CD4-positive, alpha-beta T cell (primary cell): ENCODE measurements around the gene B3GNT3. TPM values are rescaled to one million over a fixed set of nuclear protein-coding genes. Genes with fewer than 3 reads are reported as not detected.
A peak's percentile ranks its signal among the peaks of the same experiment; 100 is the strongest.

ENCODE experiments used
- ATAC-seq: fragments of 200-7000 bp; cut with Tn5 transposase; one replicate; pipeline ENCODE4 v1.10.0; 2022; ENCODE audit warnings: mild to moderate bottlenecking; ENCODE audit not compliant: poor library complexity
- CTCF ChIA-PET: fragments of 350-600 bp; sonication (Branson Sonifier 250); formaldehyde crosslinking; loops from one replicate; lab custom pipeline; 2021; ENCODE audit warnings: antibody characterized with exemption, inconsistent platforms; lab: Charles Lee
- POLR2A ChIA-PET: fragments of 350-600 bp; sonication (Branson Sonifier 250); formaldehyde crosslinking; loops from one replicate; lab custom pipeline; 2021; ENCODE audit warnings: antibody characterized with exemption, inconsistent platforms; lab: Charles Lee
- DNase-seq, 14 experiments: peaks; one replicate each; pipeline ENCODE4 v3.0.0-alpha.2; 2013 to 2020; ENCODE audit warnings: mixed read lengths in 2 of 14
- H3K27ac ChIP-seq, 2 donors: one replicate each; pipeline versions ENCODE4 v1.5.1 to v1.7.0; 2013; ENCODE audit warnings: low read length in 2 of 2, low read depth in 1 of 2, mild to moderate bottlenecking in 1 of 2
- H3K27me3 ChIP-seq, 2 experiments: 1 replicate in 1 of 2; 2 replicates in 1 of 2; pipeline versions ENCODE4 v1.6.1 to v1.7.0; 2013; ENCODE audit warnings: low read length in 2 of 2, control low read depth in 1 of 2, mild to moderate bottlenecking in 1 of 2, moderate library complexity in 1 of 2; ENCODE audit not compliant: insufficient read depth in 2 of 2, control insufficient read depth in 1 of 2
- H3K36me3 ChIP-seq: one replicate; pipeline ENCODE4 v1.6.1; 2013; ENCODE audit warnings: low read length, control low read depth; ENCODE audit not compliant: insufficient read depth
- H3K4me1 ChIP-seq: one replicate; pipeline ENCODE4 v1.6.1; 2013; ENCODE audit warnings: low read length, control low read depth; ENCODE audit not compliant: insufficient read depth
- H3K4me3 ChIP-seq: one replicate; pipeline ENCODE4 v1.5.1; 2013; ENCODE audit warnings: mild to moderate bottlenecking, low read length, moderate library complexity
- H3K9me3 ChIP-seq, 2 experiments: 1 replicate in 1 of 2; 2 replicates in 1 of 2; pipeline versions ENCODE4 v1.6.1 to v1.7.0; 2013; ENCODE audit warnings: low read length in 2 of 2, mild to moderate bottlenecking in 2 of 2, control low read depth in 1 of 2, moderate library complexity in 1 of 2; ENCODE audit not compliant: control insufficient read depth in 1 of 2, insufficient read depth in 1 of 2
- H3K27ac Mint-ChIP-seq: one replicate; pipeline ENCODE4 v1.8.0; 2020; ENCODE audit warnings: mixed read lengths
- H3K27me3 Mint-ChIP-seq: one replicate; pipeline ENCODE4 v1.8.0; 2021; ENCODE audit warnings: mixed read lengths
- H3K36me3 Mint-ChIP-seq: one replicate; pipeline ENCODE4 v1.8.0; 2021; ENCODE audit warnings: low read depth, mixed read lengths
- H3K4me1 Mint-ChIP-seq: one replicate; pipeline ENCODE4 v1.8.0; 2021; ENCODE audit warnings: low read depth, mixed read lengths
- H3K4me3 Mint-ChIP-seq: one replicate; pipeline ENCODE4 v1.8.0; 2020; ENCODE audit warnings: mild to moderate bottlenecking, mixed read lengths
- H3K9me3 Mint-ChIP-seq: one replicate; pipeline ENCODE4 v1.8.0; 2020; ENCODE audit warnings: mixed read lengths
- intact Hi-C, 2 experiments: fragments of 100-400 bp; cut with DNase I in 1 of 2; cut with micrococcal nuclease in 1 of 2; formaldehyde crosslinking; loops; one replicate each; pipeline versions ENCODE4 v1.15.1 to v1.9.0; 2023 to 2025; cut with DNase I, micrococcal nuclease
- total RNA-seq, 174 experiments: library from RNA in 2 of 174; stranded (reverse) in 2 of 174; gene quantifications; one replicate each; pipeline ENCODE4 v1.2.3 and lab custom pipeline; 2021 to 2026
- TF ChIP-seq, protein P1 (sequence below): fragments of 200-600 bp; IDR thresholded peaks from one replicate; pipeline ENCODE4 v1.8.0; 2022; ENCODE audit warnings: antibody characterized with exemption, mild to moderate bottlenecking

Gene B3GNT3
- total RNA-seq, 2 experiments from 2014 or later: 0.39 to 0.52 TPM

DNA sequence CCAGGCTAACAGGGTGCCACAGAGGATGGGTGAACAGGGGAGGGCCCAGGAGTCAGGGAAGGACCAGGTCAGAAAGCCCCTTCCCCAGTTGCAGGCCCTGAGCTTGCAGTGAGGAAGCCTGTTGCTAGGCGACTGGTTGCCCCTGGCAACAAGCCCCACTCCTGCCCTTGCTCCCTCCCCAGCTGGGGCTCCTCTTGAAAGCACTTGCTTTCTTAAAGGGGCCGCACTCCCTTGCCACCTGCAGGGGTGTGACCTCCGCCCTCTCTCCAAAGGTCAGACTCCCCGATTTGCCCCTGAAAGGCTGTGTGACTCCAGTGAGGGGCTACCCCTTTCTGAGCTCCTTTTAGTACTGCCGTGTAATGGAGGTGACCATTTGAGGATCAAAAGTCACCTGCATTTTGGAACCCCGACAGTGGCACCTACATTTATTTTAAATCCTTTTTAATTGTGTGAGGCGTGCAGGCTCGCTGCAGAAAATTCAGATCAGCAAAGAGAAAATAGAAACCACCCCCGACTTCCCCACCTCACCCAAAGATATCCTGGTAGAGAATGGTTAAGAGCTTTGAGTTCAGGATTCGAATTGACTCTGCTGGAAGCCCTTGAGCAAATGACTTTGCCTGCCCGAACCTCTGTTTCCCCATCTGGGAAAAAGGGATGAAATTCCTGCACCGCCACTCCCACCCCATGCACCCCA, 38.8 kb upstream of the B3GNT3 start:
- Mint-ChIP-seq H3K27me3 (no peaks in the 10 kb centered on the region), H3K4me1 (peaks cover 34% of the 10 kb centered on the region), H3K27ac (peak overlapping the region; percentile 63), H3K9me3 (no peaks in the 10 kb centered on the region), H3K4me3 (no peak overlapping the region), H3K36me3 (peaks cover 77% of the 10 kb centered on the region)
- no peaks in the 10 kb centered on the region for H3K9me3 ChIP-seq
- ChIA-PET POLR2A (interaction anchor here (0.7 to 3.3 kb wide), 3 partner anchors 8 to 103 kb away, joined by 3 to 12 read pairs (median 4); partner anchors contain the start of gene RPL18A), CTCF (no interaction called here)
- H3K27me3 ChIP-seq: no peaks in the 10 kb centered on the region
- ATAC-seq: no peak
- intact Hi-C loops: no loop called here
- H3K36me3 ChIP-seq: peaks cover 45% of the 10 kb centered on the region
- H3K4me3 ChIP-seq: no peak overlapping the region
- peaks cover 51% of the 10 kb centered on the region for H3K4me1 ChIP-seq
- TF ChIP-seq, protein P1, sequence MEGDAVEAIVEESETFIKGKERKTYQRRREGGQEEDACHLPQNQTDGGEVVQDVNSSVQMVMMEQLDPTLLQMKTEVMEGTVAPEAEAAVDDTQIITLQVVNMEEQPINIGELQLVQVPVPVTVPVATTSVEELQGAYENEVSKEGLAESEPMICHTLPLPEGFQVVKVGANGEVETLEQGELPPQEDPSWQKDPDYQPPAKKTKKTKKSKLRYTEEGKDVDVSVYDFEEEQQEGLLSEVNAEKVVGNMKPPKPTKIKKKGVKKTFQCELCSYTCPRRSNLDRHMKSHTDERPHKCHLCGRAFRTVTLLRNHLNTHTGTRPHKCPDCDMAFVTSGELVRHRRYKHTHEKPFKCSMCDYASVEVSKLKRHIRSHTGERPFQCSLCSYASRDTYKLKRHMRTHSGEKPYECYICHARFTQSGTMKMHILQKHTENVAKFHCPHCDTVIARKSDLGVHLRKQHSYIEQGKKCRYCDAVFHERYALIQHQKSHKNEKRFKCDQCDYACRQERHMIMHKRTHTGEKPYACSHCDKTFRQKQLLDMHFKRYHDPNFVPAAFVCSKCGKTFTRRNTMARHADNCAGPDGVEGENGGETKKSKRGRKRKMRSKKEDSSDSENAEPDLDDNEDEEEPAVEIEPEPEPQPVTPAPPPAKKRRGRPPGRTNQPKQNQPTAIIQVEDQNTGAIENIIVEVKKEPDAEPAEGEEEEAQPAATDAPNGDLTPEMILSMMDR: no peak
- DNase-seq: peak in 13 of 14 experiments; percentile 21 to 71 (median 40)
- no peak overlapping the region for H3K27ac ChIP-seq

DNA sequence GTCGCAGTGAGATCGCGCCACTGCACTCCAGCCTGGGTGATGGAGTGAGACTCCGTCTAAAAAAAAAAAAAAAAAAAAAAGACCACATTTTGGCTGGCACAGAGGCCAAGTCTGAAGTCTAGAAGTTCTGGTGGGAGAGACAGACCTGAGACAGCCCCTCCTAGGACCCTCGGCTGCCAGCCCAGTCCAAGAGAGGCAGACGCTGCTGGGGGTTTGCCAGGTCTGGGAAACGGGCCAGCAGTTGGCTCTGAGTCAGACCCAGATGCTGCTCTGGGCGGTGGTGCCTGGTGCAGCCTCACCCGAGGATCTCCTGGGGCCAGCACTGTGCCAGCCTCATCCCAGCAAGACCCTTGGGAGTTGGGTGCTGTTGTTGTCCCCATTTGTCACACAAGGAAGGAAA, 37.8 kb upstream of the B3GNT3 start:
- intact Hi-C loops: no loop called here
- ATAC-seq: no peak
- Mint-ChIP-seq H3K27me3 (no peaks in the 10 kb centered on the region), H3K9me3 (no peaks in the 10 kb centered on the region), H3K4me3 (no peak overlapping the region), H3K4me1 (peaks cover 24% of the 10 kb centered on the region), H3K27ac (no peak overlapping the region), H3K36me3 (peaks cover 73% of the 10 kb centered on the region)
- TF ChIP-seq, protein P1: no peak
- Histone ChIP-seq H3K9me3 (no peaks in the 10 kb centered on the region), H3K36me3 (peaks cover 48% of the 10 kb centered on the region), H3K4me1 (peaks cover 41% of the 10 kb centered on the region), H3K4me3 (no peak overlapping the region), H3K27me3 (no peaks in the 10 kb centered on the region), H3K27ac (no peak overlapping the region)
- POLR2A ChIA-PET: interaction anchor here (0.7 to 3.3 kb wide), 3 partner anchors 9 to 102 kb away, joined by 3 to 12 read pairs (median 4); partner anchors contain the start of gene RPL18A
- CTCF ChIA-PET: no interaction called here
- DNase-seq: no peak

DNA sequence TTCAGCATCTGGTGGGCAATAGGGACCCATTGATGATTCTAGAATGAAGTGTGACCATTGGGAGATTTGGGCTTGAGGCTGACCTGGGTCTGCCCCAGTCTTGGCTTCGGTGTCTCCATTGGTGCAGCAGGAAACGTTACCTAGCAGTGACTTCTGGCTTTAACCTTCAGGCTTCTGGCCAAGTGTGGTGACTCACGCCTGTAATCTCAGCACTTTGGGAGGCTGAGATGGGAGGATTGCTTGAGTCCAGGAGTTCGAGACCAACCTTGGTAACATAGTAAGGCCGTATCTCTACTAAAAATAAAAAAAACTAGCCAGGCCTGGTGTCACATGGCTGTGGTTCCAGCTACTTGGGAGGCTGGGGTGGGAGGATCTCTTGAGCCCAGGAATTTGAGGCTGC, 36.4 kb upstream of the B3GNT3 start:
- Mint-ChIP-seq H3K9me3 (no peaks in the 10 kb centered on the region), H3K4me1 (peaks cover 24% of the 10 kb centered on the region), H3K4me3 (no peak overlapping the region), H3K27me3 (no peaks in the 10 kb centered on the region), H3K36me3 (peaks cover 85% of the 10 kb centered on the region), H3K27ac (peak overlapping the region; percentile 25)
- intact Hi-C loops: no loop called here
- CTCF ChIA-PET: no interaction called here
- no peak for DNase-seq
- Histone ChIP-seq H3K36me3 (peaks cover 56% of the 10 kb centered on the region), H3K27ac (no peak overlapping the region), H3K27me3 (no peaks in the 10 kb centered on the region), H3K4me1 (peaks cover 27% of the 10 kb centered on the region), H3K4me3 (no peak overlapping the region), H3K9me3 (no peaks in the 10 kb centered on the region)
- POLR2A ChIA-PET: interaction anchor here (3.3 kb wide), 1 partner anchor 11 kb away, joined by 12 read pairs; no protein-coding TSS in a partner anchor
- TF ChIP-seq, protein P1: no peak
- no peak for ATAC-seq
